22Rv1 (cell line): ENCODE measurements around the gene ANKRD39.

ENCODE experiments used
- H3K27ac ChIP-seq: fragments of 450-650 bp; 2 replicates; pipeline ENCODE4 v1.5.1; 2017
- CTCF ChIP-seq: fragments of 450-650 bp; IDR thresholded peaks from 2 replicates; pipeline ENCODE4 v1.5.1; 2017; ENCODE audit warnings: mild to moderate bottlenecking
- ZFX ChIP-seq: fragments of 450-650 bp; IDR thresholded peaks from 2 replicates; pipeline ENCODE4 v1.6.1; 2017; ENCODE audit warnings: antibody characterized with exemption, borderline replicate concordance

ANKRD39 gene

GRCh38 chr2:96801005-96801785 is 56.6 kb downstream of the ANKRD39 start:
- no peak overlapping the region for H3K27ac ChIP-seq
- peak; percentile 91 for TF ChIP-seq CTCF
- TF ChIP-seq ZFX = no peak

- no peak for TF ChIP-seq CTCF
- no peak for TF ChIP-seq ZFX
- no peak overlapping the region for H3K27ac ChIP-seq
These were observed 57.5 kb downstream of the ANKRD39 start for GRCh38 chr2:96800061-96801004.

GRCh38 chr2:96799623-96799935 is 58.2 kb downstream of the ANKRD39 start:
- TF ChIP-seq ZFX (no peak), CTCF (no peak)
- H3K27ac ChIP-seq = no peak overlapping the region

- no peak for TF ChIP-seq ZFX
- no peak for TF ChIP-seq CTCF
- H3K27ac ChIP-seq = no peak overlapping the region
These were observed 58.8 kb downstream of the ANKRD39 start for GRCh38 chr2:96798733-96799622.
